GM12801 (cell line): ENCODE measurements around the gene PCSK7.

Source experiments
- TF ChIP-seq, protein P1 (sequence below): IDR thresholded peaks from one replicate; pipeline ENCODE4 v1.5.1; 2011; ENCODE audit warnings: control low read depth; ENCODE audit not compliant: insufficient read length; ENCODE audit errors: extremely low read depth

PCSK7 gene

GRCh38 chr11:117159892-117160291, 72.0 kb downstream of the PCSK7 start:
- TF ChIP-seq, protein P1, sequence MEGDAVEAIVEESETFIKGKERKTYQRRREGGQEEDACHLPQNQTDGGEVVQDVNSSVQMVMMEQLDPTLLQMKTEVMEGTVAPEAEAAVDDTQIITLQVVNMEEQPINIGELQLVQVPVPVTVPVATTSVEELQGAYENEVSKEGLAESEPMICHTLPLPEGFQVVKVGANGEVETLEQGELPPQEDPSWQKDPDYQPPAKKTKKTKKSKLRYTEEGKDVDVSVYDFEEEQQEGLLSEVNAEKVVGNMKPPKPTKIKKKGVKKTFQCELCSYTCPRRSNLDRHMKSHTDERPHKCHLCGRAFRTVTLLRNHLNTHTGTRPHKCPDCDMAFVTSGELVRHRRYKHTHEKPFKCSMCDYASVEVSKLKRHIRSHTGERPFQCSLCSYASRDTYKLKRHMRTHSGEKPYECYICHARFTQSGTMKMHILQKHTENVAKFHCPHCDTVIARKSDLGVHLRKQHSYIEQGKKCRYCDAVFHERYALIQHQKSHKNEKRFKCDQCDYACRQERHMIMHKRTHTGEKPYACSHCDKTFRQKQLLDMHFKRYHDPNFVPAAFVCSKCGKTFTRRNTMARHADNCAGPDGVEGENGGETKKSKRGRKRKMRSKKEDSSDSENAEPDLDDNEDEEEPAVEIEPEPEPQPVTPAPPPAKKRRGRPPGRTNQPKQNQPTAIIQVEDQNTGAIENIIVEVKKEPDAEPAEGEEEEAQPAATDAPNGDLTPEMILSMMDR = no peak

GRCh38 chr11:117157507-117157906, 74.4 kb downstream of the PCSK7 start:
- TF ChIP-seq, protein P1 = no peak

GRCh38 chr11:117154468-117154867, 77.4 kb downstream of the PCSK7 start:
- TF ChIP-seq, protein P1 = no peak
